Stimulated activated CD8-positive, alpha-beta memory T cell treated with anti-CD3 and anti-CD28 coated beads, Interleukin-15, amount 100 ng/mL, for 4 hours (primary cell): ENCODE results near the gene ITGB7.

ENCODE experiments used
- DNase-seq, 2 donors: peaks; one replicate each; pipeline ENCODE4 v3.0.0-alpha.2; 2020; ENCODE audit warnings: low read depth in 2 of 2

ITGB7 gene

DNA sequence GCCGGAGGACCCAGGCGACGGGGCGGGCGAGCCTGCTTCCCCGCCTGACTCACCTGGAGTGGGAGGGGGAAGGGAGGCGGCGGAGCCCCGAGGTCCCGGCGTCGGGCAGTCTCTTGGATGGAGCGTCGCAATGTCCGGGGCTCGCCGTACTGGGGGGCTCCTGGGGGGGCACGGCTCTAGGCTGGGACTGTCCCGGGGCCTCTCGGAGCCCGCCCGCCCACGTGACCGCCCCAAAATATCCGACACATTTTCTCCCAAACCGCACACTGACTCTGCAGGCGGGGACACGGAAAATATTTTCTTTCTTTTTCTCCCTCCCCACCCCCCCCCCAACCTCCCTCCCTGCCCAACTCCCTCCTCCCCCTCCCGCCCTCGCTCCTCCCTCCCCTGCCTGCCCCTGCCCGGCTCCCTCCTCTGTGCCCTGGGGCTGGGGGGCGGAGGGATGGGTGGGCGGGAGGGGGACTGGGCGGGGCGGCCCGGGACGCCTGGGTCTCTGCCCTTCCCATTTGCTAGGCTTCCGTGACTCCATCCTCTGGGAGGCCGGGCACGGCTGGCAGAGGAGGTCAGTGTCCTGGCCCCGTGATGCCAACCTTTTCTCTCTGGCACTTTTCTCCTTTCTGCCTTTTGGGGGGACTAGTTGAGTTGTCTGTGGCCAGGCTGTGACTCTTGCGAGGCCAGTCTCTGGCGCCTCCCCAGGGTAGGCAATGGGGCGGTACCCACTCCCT lies 25.0 kb upstream of the ITGB7 start, which contains the start of gene RARG:
Gene RARG, minus strand, starts transcription at position 289 of the 725 bp plus-strand sequence. CDS start 4,664 bp downstream, outside the sequence.
- DNase-seq, result peak; percentile 61 to 71

GRCh38 chr12:53231671-53231920 lies 24.5 kb upstream of the ITGB7 start:
- DNase-seq, result no peak

- DNase-seq, result no peak
Observed at GRCh38 chr12:53230108-53230845, 23.2 kb upstream of the ITGB7 start.

DNA sequence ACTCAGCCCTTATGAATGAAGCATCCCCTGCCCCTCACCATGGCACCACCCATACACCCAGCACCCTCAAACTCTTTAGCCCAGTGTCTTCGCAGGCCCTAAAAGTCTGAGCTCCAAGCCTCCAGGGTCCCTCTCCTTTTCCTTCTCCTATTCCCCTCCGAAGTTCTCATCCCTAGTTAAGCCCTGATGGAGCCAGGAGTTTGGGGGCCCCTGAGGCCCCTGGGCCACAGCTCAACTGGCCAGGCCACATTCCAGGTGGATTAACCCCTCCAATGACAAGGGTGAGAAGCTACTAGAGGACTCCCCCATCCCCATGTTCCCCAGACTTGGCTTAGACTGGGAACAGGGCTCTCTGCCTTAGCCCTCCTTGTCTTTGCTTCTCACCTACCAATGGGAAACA lies 22.4 kb upstream of the ITGB7 start:
- no peak for DNase-seq

GRCh38 chr12:53227836-53228235 lies 20.8 kb upstream of the ITGB7 start:
- no peak for DNase-seq

- DNase-seq, result no peak
Observed at GRCh38 chr12:53227341-53227740, 20.3 kb upstream of the ITGB7 start.

GRCh38 chr12:53226815-53227214 lies 19.8 kb upstream of the ITGB7 start:
- no peak for DNase-seq

DNA sequence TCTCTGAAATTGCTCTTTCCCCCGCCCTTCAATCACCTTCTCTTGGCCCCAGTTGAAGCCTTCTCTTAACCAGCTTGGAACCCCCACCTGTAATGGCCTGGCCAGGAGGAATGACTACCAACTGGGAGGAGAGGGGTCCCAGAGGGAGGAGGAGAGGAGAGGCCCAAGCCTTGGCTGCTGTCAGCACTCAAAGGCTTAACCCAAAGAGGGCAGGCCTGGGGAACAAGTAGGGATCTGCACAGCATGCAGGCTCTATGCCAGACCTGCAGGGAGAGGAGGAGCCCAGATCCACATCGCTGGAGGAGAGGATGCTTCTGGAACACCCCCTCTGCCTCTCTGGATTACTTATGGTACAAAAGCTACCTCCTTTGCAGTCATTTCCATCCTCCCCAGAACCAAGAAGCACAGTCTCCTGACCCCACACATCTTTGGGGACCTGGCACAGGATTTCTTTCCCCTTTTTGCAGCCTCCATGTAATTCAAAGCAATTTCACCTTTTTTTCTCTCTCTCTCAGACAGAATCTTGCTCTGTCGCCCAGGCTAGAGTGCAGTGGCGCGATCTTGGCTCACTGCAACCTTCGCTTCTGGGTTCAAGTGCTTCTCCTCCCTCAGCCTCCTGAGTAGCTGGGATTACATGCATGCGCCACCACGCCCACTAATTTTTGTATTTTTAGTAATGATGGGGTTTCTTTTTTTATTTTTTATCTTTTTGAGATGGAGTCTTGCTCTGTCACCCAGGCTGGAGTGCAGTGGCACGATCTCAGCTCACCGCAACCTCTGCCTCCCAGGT lies 18.8 kb upstream of the ITGB7 start:
- no peak for DNase-seq

DNA sequence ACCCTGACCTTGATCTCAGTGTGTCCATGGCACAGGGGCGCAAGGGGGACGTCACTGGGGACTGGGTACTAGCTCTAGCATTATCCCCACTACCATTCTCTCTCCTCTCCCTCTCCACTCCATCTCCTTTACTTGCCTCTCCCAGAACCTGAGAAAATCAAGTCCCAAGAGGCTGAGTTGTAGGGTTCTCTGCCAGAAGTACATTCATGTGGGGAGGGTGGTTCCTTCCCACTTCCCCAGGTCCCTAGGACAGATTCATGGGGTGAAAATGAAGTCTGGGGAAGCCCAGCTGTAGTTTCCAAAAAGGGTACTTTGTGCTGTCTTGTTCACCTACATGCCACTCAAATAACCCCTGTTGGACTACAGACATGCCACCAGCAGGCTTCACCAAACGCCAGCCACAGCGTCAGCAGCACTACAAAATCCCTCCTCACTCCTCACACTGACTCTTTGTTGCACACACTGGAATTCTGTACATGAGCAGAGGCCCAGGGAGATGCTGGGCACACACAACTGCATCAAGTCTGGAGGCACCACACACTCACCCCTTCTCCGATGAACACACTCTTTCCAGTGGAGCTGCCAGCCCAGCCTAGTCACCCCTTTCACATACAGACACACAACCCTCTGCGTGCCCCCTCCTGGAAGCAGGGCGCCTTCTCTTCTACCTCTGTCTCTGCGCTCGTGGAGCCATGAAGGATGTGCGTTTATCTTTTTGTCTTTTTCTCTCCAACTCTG lies 18.0 kb upstream of the ITGB7 start:
- DNase-seq, result no peak

DNA sequence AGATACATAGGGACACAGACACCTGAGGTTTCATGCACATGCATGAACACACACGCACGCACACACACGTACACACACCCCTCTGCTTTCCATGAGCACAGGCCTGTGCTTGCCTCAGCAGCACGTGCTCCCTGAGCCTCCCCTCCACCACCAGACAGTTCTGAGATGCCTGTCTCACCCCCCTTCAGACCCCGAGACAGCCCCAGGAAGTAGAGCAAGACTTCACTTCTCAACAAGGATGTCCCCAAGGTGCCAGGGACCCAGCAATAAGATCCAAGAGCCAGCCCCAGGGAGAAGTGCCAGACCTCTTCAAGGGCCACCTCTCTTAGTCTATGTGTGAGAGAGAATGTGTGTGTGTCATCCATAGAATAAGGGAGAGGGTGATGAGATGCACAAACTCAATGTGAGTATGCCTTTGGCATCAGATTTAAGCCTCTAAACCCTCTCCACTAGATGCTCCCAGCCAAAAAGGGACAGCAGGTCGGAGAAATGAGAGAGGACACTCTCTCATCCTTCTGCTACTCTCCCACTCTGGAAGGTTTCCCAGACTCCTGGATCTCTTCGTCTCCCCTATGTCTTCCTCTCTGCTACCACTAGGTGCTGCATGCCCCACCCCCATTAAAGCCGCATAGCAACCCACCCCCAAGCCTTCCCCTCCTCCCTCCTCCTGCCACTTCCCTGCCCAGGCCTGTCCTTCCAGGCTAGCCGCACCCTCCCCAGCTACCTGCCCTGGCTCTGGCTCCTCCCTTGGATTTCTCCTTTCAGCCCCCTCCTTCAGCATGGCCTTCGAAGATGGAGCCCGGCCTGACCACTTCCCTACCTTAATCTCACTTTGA lies 17.2 kb upstream of the ITGB7 start:
- DNase-seq, result no peak

GRCh38 chr12:53223389-53224060 lies 16.5 kb upstream of the ITGB7 start:
- no peak for DNase-seq

DNA sequence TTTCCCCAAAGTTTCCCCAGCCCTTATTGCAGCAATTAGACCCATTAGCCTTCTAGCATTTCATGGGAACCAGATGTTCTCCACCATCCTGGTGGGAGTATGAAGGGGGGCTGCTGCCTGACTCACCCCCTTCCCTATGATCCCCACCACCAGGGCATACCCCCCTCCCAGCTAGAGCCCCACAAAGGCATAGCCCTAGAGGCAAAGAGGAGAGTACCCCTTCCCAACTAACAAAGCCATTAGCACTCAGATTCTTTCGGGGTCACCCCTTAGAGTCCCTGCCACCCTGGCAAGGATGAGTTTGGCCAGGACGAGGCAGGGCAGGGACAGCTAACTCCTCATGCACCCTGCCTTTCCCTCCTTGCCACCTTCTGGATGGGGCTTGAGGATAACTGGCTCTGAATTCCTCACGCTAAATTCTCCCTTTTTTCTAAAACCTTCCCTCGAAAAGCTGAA lies 15.8 kb upstream of the ITGB7 start:
- no peak for DNase-seq

GRCh38 chr12:53222170-53222721 lies 15.2 kb upstream of the ITGB7 start:
- DNase-seq, result no peak

DNA sequence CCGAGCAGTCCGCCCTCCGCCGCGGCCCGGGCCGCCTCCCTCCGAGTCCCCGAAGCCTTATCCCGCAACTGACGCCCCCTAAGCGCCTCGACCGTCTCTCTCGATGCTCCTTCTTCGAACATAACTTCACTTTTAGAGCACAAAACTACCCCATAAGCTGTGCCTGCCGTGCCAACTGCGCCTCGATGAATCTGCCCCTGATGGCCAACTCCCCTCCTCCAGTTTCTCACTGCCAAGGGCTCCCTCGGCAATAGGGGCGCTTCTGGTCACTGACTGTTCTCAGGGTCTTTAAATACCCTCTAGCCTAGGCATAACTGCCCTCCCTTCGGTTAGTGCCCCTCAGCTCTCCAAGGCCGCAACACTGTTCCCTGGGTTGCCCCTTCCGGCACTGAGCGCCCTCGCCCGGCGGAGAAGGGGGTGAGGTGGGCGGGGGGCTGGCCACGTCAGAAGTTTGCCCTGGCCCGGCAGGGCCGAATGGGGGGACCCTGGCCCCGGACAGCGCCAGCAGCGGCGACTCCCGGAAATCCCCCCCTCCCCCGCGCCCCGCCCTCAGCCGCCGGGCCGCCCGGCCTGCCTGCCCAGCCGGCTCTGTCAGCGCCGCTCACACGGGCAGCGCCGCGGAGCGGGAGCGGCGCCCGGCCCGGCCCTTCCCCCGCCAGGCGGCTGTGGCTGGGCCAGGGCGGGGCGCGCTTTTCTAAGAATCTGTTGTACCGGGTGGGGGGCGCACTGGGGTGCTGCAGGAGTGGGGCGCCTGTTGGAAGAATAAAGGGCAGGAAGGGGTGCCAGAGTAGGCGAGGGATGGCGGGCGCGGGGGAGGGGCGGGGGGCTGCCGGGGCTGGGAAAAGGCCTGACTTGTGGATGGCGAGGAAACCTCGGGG lies 14.4 kb upstream of the ITGB7 start:
- DNase-seq, result no peak

- DNase-seq, result peak in 1 of 2 donors; percentile 70
Observed at GRCh38 chr12:53220694-53221202, 13.7 kb upstream of the ITGB7 start.

DNA sequence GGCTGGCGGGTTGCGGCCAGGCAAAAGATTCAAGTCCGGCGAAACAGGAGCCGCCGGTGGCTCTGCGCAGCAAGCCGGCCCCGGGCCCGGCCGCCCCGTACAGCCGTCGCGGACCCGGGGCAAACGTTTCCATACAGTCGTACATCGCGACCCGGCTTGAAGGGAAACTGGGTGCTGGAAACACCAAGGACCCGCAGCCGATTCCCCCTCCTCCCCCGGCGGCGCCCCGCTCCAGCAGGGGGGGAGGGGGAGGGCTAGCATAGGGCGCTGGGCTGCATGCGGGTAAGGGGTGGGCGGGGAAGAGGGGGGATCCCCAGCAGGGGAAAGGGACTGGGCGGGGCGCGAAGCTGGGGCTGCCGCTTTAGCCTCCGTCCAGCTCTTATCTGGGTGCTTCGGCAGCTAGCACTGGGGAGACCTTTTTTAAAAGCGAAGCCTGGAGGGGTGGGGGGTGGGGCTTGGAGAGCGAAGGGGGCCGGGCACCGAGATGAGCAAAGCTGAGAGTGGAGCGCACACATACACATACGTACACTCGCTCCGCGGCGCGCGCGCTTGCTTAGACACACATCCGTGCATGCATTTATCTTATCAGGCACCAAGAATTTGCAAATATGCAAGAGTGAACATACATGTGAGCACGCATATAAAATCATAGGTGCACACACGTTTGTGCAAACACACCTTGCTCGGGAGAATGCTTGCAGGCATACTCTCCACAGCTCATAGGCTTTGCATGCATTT lies 13.1 kb upstream of the ITGB7 start:
- DNase-seq, result peak in 1 of 2 donors; percentile 47

DNA sequence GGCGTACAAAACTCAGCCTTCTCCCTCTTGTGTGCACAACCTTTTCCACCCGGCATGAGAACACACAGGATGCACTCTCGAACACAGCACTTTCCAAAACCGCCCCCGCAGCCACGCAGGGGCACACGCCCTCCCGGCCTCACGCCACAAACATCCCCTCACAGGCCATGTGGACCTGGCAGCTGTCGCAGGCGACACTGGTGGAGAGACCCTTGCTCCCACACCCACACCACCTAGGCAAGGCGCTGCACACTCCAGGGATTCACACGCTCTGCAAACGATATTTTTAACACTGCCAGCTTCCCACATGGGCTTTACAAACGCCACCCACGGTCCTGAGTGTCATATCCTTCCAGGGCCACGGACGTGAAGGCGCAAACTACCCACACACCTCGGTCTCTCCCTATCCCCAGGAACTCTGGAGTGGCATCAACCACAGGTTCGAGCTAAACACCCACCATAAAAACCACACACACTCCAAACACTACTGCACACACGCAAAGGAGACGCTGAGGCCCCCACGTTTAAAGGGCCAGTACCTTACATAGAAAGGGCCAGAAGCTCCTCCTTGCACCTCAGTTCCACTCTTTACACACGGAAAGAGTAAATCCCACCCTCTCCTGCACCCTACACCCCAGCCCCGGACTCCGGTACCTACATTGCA lies 12.4 kb upstream of the ITGB7 start:
- peak; percentile 54 to 65 for DNase-seq
